Bronchial epithelial cell (primary cell): ENCODE data around the gene ERN2. TPM values are rescaled to one million over a fixed set of nuclear protein-coding genes. Genes with fewer than 3 reads are reported as not detected.
"Not testable (repeated sequence)": the region's sequence is repeated elsewhere in the genome, so short reads cannot be mapped to it uniquely, and the experiment has no call there.

Experiments
- DNase-seq: peaks from one replicate; pipeline ENCODE4 v3.0.0-alpha.2; 2010; ENCODE audit warnings: low read depth
- FAIRE-seq: peaks from 2 replicates; lab custom pipeline; 2011; peaks lifted over from hg19 to GRCh38; lab: Jason Lieb, UNC
- H3K27me3 ChIP-seq: 2 replicates; pipeline ENCODE4 v1.5.1; 2011; ENCODE audit warnings: low read length; ENCODE audit not compliant: control insufficient read depth, insufficient read depth
- H3K36me3 ChIP-seq: 2 replicates; pipeline ENCODE4 v1.5.1; 2011; ENCODE audit warnings: low read length; ENCODE audit not compliant: control insufficient read depth, insufficient read depth
- H3K4me3 ChIP-seq: 2 replicates; pipeline ENCODE4 v1.5.1; 2011; ENCODE audit warnings: mild to moderate bottlenecking, low read depth, low read length, control low read depth
- total RNA-seq: library from RNA; depleted of rRNA; stranded (reverse); fragments of >200 nt; gene quantifications from 2 replicates; pipeline ENCODE4 v1.2.1, GENCODE V29; 2014
- TF ChIP-seq, protein P1 (sequence below): IDR thresholded peaks from 2 replicates; pipeline ENCODE4 v1.5.1; 2011; ENCODE audit warnings: mild to moderate bottlenecking, moderate library complexity, low read length, control low read depth, inconsistent platforms; ENCODE audit not compliant: insufficient read depth, severe bottlenecking

ERN2 gene
- total RNA-seq, 1 donor from 2014 or later: 0.26 TPM

DNA sequence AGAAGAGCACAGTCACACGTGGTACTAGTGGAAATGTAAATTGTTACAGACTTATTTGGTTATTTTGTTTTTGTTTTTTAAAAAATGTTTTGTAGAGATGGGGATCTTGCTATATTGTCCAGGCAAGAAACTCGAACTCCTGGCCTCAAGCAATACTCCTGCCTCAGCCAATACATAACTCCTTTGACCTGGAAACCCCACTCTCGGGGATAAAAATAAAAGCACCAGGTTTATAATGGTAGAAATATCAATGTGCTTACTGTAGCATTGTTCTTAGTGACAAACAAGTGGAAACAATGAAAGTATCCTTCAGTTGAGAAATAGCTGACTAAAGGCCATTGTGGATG is 11.7 kb upstream of the ERN2 start:
- Histone ChIP-seq H3K27me3 (no peaks in the 10 kb centered on the region), H3K4me3 (no peak overlapping the region), H3K36me3 (no peaks in the 10 kb centered on the region)
- FAIRE-seq (no peak), DNase-seq (no peak)
- TF ChIP-seq, protein P1, sequence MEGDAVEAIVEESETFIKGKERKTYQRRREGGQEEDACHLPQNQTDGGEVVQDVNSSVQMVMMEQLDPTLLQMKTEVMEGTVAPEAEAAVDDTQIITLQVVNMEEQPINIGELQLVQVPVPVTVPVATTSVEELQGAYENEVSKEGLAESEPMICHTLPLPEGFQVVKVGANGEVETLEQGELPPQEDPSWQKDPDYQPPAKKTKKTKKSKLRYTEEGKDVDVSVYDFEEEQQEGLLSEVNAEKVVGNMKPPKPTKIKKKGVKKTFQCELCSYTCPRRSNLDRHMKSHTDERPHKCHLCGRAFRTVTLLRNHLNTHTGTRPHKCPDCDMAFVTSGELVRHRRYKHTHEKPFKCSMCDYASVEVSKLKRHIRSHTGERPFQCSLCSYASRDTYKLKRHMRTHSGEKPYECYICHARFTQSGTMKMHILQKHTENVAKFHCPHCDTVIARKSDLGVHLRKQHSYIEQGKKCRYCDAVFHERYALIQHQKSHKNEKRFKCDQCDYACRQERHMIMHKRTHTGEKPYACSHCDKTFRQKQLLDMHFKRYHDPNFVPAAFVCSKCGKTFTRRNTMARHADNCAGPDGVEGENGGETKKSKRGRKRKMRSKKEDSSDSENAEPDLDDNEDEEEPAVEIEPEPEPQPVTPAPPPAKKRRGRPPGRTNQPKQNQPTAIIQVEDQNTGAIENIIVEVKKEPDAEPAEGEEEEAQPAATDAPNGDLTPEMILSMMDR: no peak

DNA sequence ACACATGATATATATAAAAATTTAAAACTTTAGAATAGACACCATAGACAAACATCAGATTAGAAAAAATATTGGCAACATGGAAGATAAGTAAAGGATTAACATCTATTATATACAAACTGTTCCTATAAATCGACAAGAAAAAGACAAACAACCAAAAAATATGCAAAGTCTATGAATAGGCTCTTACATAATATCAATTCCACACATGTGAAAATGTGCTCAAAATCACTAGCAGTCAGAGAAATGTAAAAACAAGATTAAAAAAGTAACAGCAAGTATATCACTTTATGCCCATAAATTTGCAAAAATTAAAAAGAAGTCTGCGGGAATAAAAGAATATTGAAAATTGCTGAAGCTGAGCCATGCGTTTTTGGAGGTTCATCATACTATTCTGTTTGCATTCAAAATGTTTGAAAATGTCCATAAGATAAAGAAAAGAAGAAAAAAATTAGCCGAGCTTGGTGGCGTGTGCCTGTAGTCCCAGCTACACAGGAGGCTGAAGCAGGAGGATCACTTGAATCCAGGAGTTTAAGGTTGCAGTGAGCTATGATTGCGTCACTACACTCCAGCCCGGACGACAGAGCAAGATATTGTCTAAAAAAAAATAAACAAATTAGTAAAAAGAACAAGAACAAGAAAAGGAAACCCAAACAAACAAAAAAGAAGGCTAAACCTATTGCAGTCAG is 11.2 kb upstream of the ERN2 start:
- H3K27me3 ChIP-seq: no peaks in the 10 kb centered on the region
- no peak for FAIRE-seq

DNA sequence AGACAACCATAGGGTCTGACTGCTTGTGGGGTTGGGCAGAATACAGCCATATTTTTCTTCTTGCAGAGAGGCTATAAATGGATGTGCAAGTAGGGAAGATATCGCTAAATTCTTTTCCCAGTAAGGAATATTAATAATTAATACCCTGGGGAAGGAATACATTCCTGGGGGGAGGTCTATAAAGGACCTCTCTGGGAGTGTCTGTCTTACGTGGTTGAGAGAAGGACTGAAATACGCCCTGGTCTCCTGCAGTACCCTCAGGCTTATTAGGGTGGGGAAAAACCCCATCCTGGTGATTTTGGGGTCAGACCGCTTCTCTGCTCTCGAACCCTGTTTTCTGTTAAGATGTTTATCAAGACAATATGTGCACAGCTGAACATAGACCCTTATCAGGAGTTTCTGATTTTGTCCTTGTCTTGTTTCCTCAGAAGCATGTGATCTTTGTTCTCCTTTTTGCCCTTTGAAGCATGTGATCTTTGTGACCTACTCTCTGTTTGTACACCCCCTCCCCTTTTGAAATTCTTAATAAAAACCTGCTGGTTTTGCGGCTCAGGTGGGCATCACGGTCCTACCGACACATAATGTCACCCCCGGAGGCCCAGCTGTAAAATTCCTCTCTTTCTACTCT is 9.7 kb upstream of the ERN2 start:
- DNase-seq, H3K4me3 ChIP-seq, H3K27me3 ChIP-seq, H3K36me3 ChIP-seq, FAIRE-seq: not testable (repeated sequence)

More for the DNA sequence above, 11.2 kb upstream of the ERN2 start:
- Histone ChIP-seq H3K36me3 (no peaks in the 10 kb centered on the region), H3K4me3 (no peak overlapping the region)
- TF ChIP-seq, protein P1: no peak
- no peak for DNase-seq

DNA sequence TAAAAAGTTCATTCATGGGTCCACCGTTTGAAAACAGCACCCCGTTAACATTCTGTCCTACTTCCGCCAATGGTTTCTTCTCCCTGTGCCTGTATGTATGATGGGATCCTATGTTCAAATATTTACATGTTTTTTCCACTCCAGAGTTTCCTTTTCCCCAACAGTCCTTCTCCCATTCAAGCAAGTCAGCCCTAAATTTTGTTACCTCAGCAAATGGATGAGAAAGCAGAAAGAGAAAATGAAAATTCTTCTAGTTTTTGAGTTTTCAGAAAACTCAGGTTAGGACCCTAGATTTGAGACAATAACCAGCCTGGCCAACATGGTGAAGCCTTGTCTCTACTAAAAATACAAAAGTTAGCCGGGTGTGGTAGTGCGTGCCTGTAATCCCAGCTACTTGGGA is 3.5 kb upstream of the ERN2 start:
- Histone ChIP-seq H3K27me3 (peaks cover 3% of the 10 kb centered on the region), H3K36me3 (no peaks in the 10 kb centered on the region), H3K4me3 (no peak overlapping the region)
- TF ChIP-seq, protein P1: no peak
- FAIRE-seq (no peak), DNase-seq (no peak)

DNA sequence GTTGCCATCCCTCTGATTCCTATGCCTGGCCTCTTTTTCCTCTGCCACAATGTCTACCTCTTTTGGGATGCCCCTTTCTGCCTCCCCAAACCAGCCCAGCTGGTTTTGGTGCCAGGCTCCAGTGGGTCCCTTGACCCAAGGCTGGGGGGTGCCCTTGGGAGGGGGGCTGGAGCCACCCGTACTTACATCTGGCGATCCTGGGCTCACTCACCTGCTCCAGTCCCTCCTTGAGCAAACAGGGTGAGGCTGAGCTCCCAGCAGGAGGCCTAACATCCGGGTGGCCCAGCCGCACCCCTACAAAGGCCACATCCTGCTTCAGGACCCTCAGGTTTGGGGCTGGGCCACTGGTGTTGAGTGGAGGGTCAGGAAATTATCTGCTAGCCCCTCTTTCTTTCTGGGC is 1.2 kb downstream of the ERN2 start:
- no peak overlapping the region for H3K4me3 ChIP-seq
- TF ChIP-seq, protein P1: no peak
- H3K27me3 ChIP-seq: peaks cover 3% of the 10 kb centered on the region
- no peaks in the 10 kb centered on the region for H3K36me3 ChIP-seq
- FAIRE-seq: no peak
- no peak for DNase-seq

GRCh38 chr16:23710504-23710903 is 2.5 kb downstream of the ERN2 start:
- Histone ChIP-seq H3K27me3 (peaks cover 3% of the 10 kb centered on the region), H3K4me3 (no peak overlapping the region), H3K36me3 (no peaks in the 10 kb centered on the region)
- no peak for FAIRE-seq
- DNase-seq: no peak
- TF ChIP-seq, protein P1: no peak
